ENCODE results near the gene SPRR1B. TPM values are rescaled to one million over a fixed set of nuclear protein-coding genes. Genes with fewer than 3 reads are reported as not detected.

Gene SPRR1B
- total RNA-seq, 1 experiment from 2014 or later, result 0.66 TPM

GRCh38 chr1:153025797-153026196 lies 5.2 kb upstream of the SPRR1B start:
- H3K9ac ChIP-seq (ENCODE audit: low read length), result no peak overlapping the region
- H3K27me3 ChIP-seq (ENCODE audit: insufficient read depth, low read length), result peaks cover 16% of the 10 kb centered on the region; the same call in 1 of the 2 replicates
- H3K9me3 ChIP-seq (ENCODE audit: control insufficient read depth in 1 of 2, insufficient read depth in 1 of 2, low read depth in 1 of 2, low read length in 2 of 2), result no peaks in the 10 kb centered on the region
- no peak overlapping the region for H3K4me2 ChIP-seq (ENCODE audit: low read length)
- ChIA-PET CTCF (no interaction called here), RAD21 (ENCODE audit: low non-redundant PET in 1 of 2, low total read pairs in 2 of 2, uncharacterized antibody in 2 of 2, unreplicated experiment in 2 of 2) (no interaction called here), POLR2A (no interaction called here)
- TF ChIP-seq CEBPB (IDR thresholded peaks at IDR 0.05; ENCODE audit: low read depth), result no peak
- no peak for TF ChIP-seq CTCF (IDR thresholded peaks at IDR 0.05 in 2 of 3, conservative IDR thresholded peaks at IDR 0.05 in 1 of 3; ENCODE audit: borderline replicate concordance in 1 of 3, insufficient read depth in 1 of 3, low read depth in 2 of 3, low read length in 2 of 3)
- TF ChIP-seq FOSL1 (IDR thresholded peaks at IDR 0.05; ENCODE audit: low read depth), result no peak
- TF ChIP-seq ELF1 (IDR thresholded peaks at IDR 0.05; ENCODE audit: borderline replicate concordance, low read depth), result no peak
- H3K4me3 ChIP-seq (replicated peaks in 1 of 2; ENCODE audit: low read depth in 1 of 2, low read length in 2 of 2), result no peak overlapping the region
- H3K36me3 ChIP-seq (ENCODE audit: control insufficient read depth in 1 of 2, insufficient read depth in 2 of 2, low read length in 2 of 2), result no peaks in the 10 kb centered on the region
- H4K20me1 ChIP-seq (ENCODE audit: insufficient read depth), result no peaks in the 10 kb centered on the region
- ATAC-seq, result no peak
- H3K27ac ChIP-seq (ENCODE audit: low read depth, low read length), result no peak overlapping the region
- no peak overlapping the region for H2AFZ ChIP-seq (ENCODE audit: low read depth, low read length, poor library complexity, severe bottlenecking)
- BruUV-seq (replicated peaks), result no TSS peak
- H3K4me1 ChIP-seq (ENCODE audit: control insufficient read depth in 1 of 2, insufficient read depth in 2 of 2, low read length in 2 of 2), result no peaks in the 10 kb centered on the region
- no peaks in the 10 kb centered on the region for H3K79me2 ChIP-seq (ENCODE audit: insufficient read depth, low read length)
- intact Hi-C loops (cut with micrococcal nuclease), result no loop called here
- DNase-seq (ENCODE audit: low read depth, low spot score), result no peak
- H3K9me2 ChIP-seq (ENCODE audit: insufficient read depth), result no peaks in the 10 kb centered on the region

- H3K27me3 ChIP-seq (ENCODE audit: insufficient read depth, low read length), result peaks cover 16% of the 10 kb centered on the region; the same call in 1 of the 2 replicates
- CTCF ChIA-PET, result no interaction called here
- RAD21 ChIA-PET (ENCODE audit: low non-redundant PET in 1 of 2, low total read pairs in 2 of 2, uncharacterized antibody in 2 of 2, unreplicated experiment in 2 of 2), result no interaction called here
- DNase-seq (ENCODE audit: low read depth, low spot score), result no peak
- no peak for ATAC-seq
- H2AFZ ChIP-seq (ENCODE audit: low read depth, low read length, poor library complexity, severe bottlenecking), result no peak overlapping the region
- no peak overlapping the region for H3K27ac ChIP-seq (ENCODE audit: low read depth, low read length)
- no peaks in the 10 kb centered on the region for H3K9me2 ChIP-seq (ENCODE audit: insufficient read depth)
- H4K20me1 ChIP-seq (ENCODE audit: insufficient read depth), result no peaks in the 10 kb centered on the region
- intact Hi-C loops (cut with micrococcal nuclease), result no loop called here
- H3K4me3 ChIP-seq (replicated peaks in 1 of 2; ENCODE audit: low read depth in 1 of 2, low read length in 2 of 2), result no peak overlapping the region
- no peak overlapping the region for H3K9ac ChIP-seq (ENCODE audit: low read length)
- POLR2A ChIA-PET, result no interaction called here
- no peak overlapping the region for H3K4me2 ChIP-seq (ENCODE audit: low read length)
- no peaks in the 10 kb centered on the region for H3K79me2 ChIP-seq (ENCODE audit: insufficient read depth, low read length)
- BruUV-seq (replicated peaks), result no TSS peak
- H3K9me3 ChIP-seq (ENCODE audit: control insufficient read depth in 1 of 2, insufficient read depth in 1 of 2, low read depth in 1 of 2, low read length in 2 of 2), result no peaks in the 10 kb centered on the region
- no peaks in the 10 kb centered on the region for H3K36me3 ChIP-seq (ENCODE audit: control insufficient read depth in 1 of 2, insufficient read depth in 2 of 2, low read length in 2 of 2)
- peaks cover 0 to 6% of the 10 kb centered on the region in 2 experiments; a peak in 1 of 4 replicates for H3K4me1 ChIP-seq (ENCODE audit: control insufficient read depth in 1 of 2, insufficient read depth in 2 of 2, low read length in 2 of 2)
- TF ChIP-seq CBX3 (IDR thresholded peaks at IDR 0.05; ENCODE audit: low read depth) (no peak), SP1 (IDR thresholded peaks at IDR 0.05; ENCODE audit: low read depth) (no peak), ZBTB33 (IDR thresholded peaks at IDR 0.05; ENCODE audit: extremely low read depth, insufficient replicate concordance, low read length) (no peak), ZFX (IDR thresholded peaks at IDR 0.05) (no peak), YY1 (IDR thresholded peaks at IDR 0.05; ENCODE audit: extremely low read depth, insufficient replicate concordance, low read depth, low read length) (no peak), REST (IDR thresholded peaks at IDR 0.05; ENCODE audit: low read depth) (no peak), ATF3 (IDR thresholded peaks at IDR 0.05) (no peak), POLR2AphosphoS5 (IDR thresholded peaks at IDR 0.05; ENCODE audit: low read depth, low read length) (no peak), EZH2 (IDR thresholded peaks at IDR 0.05) (no peak)
Measured at GRCh38 chr1:153028766-153029165, 2.2 kb upstream of the SPRR1B start.

Measured in HCT116 (cell line).